Liver (tissue), 3 donors: Measurements from ENCODE around the gene PDE4D.
A peak's percentile ranks its signal among the peaks of the same experiment; 100 is the strongest.

ENCODE experiments used
- EGR1 ChIP-seq, 2 donors: IDR thresholded peaks; 2 replicates each; pipeline ENCODE4 v1.6.1; 2016 to 2018; ENCODE audit warnings: antibody characterized with exemption in 2 of 2, low read depth in 2 of 2
- FOXA2 ChIP-seq: IDR thresholded peaks from 2 replicates; pipeline ENCODE4 v1.6.1; 2016; ENCODE audit warnings: antibody characterized with exemption
- HNF4G ChIP-seq: IDR thresholded peaks from 2 replicates; pipeline ENCODE4 v1.6.1; 2016; ENCODE audit warnings: antibody characterized with exemption
- JUND ChIP-seq, 2 donors: IDR thresholded peaks; 2 replicates each; pipeline ENCODE4 v1.6.1; 2016; ENCODE audit warnings: antibody characterized with exemption in 2 of 2
- NR2F2 ChIP-seq: IDR thresholded peaks from 2 replicates; pipeline ENCODE4 v1.6.1; 2016; ENCODE audit warnings: antibody characterized with exemption
- RAD21 ChIP-seq, 2 donors: IDR thresholded peaks; 2 replicates each; pipeline ENCODE4 v1.6.1; 2016; ENCODE audit warnings: antibody characterized with exemption in 2 of 2, mild to moderate bottlenecking in 2 of 2
- SP1 ChIP-seq: IDR thresholded peaks from 2 replicates; pipeline ENCODE4 v1.6.1; 2018; ENCODE audit warnings: antibody characterized with exemption, mild to moderate bottlenecking
- TAF1 ChIP-seq: conservative IDR thresholded peaks from 2 replicates; pipeline ENCODE4 v1.6.1; 2016; ENCODE audit warnings: antibody characterized with exemption, mild to moderate bottlenecking
- YY1 ChIP-seq: IDR thresholded peaks from 2 replicates; pipeline ENCODE4 v1.6.1; 2016; ENCODE audit warnings: antibody characterized with exemption, mild to moderate bottlenecking
- TF ChIP-seq, protein P1 (sequence below): fragments of 150-350 bp; IDR thresholded peaks from 2 replicates; pipeline ENCODE4 v1.5.1; 2017; ENCODE audit warnings: improper control_type of control experiment, low read depth, low read length; ENCODE audit not compliant: missing input control
- TF ChIP-seq, protein P2 (sequence below): IDR thresholded peaks from 2 replicates; pipeline ENCODE4 v1.6.1; 2016; ENCODE audit warnings: antibody characterized with exemption, mild to moderate bottlenecking
- TF ChIP-seq, protein P3 (sequence below): IDR thresholded peaks from 2 replicates; pipeline ENCODE4 v1.6.1; 2016; ENCODE audit warnings: antibody characterized with exemption
- TF ChIP-seq, protein P4 (sequence below): IDR thresholded peaks from 2 replicates; pipeline ENCODE4 v1.6.1; 2016; ENCODE audit warnings: antibody characterized with exemption
- TF ChIP-seq, protein P5 (sequence below): IDR thresholded peaks from 2 replicates; pipeline ENCODE4 v1.6.1; 2016; ENCODE audit warnings: antibody characterized with exemption
- donor health status: healthy.
- donor health status: healthy.

DNA sequence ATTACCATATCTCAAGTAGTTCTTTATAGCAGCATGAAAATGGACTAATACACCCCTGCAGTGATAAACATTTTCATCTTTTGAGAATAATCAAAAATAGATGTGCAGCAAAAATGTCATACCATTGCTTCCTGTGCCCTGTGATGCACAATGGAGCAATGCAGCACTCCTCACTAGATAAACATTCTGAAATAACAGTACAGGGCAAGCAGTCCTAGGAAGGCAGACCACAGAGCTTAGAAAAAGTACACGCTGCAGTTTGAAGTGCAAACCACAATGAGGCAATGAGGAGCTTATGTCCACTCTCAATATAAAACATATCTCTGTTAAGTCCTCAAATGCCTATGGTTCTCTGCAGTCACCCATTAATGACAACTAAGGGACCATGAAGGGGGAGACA lies 367.6 kb downstream of the PDE4D start:
- TF ChIP-seq, protein P1, sequence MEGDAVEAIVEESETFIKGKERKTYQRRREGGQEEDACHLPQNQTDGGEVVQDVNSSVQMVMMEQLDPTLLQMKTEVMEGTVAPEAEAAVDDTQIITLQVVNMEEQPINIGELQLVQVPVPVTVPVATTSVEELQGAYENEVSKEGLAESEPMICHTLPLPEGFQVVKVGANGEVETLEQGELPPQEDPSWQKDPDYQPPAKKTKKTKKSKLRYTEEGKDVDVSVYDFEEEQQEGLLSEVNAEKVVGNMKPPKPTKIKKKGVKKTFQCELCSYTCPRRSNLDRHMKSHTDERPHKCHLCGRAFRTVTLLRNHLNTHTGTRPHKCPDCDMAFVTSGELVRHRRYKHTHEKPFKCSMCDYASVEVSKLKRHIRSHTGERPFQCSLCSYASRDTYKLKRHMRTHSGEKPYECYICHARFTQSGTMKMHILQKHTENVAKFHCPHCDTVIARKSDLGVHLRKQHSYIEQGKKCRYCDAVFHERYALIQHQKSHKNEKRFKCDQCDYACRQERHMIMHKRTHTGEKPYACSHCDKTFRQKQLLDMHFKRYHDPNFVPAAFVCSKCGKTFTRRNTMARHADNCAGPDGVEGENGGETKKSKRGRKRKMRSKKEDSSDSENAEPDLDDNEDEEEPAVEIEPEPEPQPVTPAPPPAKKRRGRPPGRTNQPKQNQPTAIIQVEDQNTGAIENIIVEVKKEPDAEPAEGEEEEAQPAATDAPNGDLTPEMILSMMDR: no peak
- TF ChIP-seq FOXA2 (no peak), JUND (IDR thresholded peaks at IDR 0.05) (no peak), SP1 (no peak), RAD21 (IDR thresholded peaks at IDR 0.05) (peak in 1 of 2 donors; percentile 11), NR2F2 (no peak), YY1 (no peak), TAF1 (no peak), HNF4G (no peak), EGR1 (IDR thresholded peaks at IDR 0.05; ENCODE audit: low read depth in 2 of 2) (no peak)
- TF ChIP-seq, protein P2, sequence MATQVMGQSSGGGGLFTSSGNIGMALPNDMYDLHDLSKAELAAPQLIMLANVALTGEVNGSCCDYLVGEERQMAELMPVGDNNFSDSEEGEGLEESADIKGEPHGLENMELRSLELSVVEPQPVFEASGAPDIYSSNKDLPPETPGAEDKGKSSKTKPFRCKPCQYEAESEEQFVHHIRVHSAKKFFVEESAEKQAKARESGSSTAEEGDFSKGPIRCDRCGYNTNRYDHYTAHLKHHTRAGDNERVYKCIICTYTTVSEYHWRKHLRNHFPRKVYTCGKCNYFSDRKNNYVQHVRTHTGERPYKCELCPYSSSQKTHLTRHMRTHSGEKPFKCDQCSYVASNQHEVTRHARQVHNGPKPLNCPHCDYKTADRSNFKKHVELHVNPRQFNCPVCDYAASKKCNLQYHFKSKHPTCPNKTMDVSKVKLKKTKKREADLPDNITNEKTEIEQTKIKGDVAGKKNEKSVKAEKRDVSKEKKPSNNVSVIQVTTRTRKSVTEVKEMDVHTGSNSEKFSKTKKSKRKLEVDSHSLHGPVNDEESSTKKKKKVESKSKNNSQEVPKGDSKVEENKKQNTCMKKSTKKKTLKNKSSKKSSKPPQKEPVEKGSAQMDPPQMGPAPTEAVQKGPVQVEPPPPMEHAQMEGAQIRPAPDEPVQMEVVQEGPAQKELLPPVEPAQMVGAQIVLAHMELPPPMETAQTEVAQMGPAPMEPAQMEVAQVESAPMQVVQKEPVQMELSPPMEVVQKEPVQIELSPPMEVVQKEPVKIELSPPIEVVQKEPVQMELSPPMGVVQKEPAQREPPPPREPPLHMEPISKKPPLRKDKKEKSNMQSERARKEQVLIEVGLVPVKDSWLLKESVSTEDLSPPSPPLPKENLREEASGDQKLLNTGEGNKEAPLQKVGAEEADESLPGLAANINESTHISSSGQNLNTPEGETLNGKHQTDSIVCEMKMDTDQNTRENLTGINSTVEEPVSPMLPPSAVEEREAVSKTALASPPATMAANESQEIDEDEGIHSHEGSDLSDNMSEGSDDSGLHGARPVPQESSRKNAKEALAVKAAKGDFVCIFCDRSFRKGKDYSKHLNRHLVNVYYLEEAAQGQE: no peak
- TF ChIP-seq, protein P3, sequence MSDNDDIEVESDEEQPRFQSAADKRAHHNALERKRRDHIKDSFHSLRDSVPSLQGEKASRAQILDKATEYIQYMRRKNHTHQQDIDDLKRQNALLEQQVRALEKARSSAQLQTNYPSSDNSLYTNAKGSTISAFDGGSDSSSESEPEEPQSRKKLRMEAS: no peak
- TF ChIP-seq, protein P4, sequence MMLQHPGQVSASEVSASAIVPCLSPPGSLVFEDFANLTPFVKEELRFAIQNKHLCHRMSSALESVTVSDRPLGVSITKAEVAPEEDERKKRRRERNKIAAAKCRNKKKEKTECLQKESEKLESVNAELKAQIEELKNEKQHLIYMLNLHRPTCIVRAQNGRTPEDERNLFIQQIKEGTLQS: no peak
- TF ChIP-seq, protein P5, sequence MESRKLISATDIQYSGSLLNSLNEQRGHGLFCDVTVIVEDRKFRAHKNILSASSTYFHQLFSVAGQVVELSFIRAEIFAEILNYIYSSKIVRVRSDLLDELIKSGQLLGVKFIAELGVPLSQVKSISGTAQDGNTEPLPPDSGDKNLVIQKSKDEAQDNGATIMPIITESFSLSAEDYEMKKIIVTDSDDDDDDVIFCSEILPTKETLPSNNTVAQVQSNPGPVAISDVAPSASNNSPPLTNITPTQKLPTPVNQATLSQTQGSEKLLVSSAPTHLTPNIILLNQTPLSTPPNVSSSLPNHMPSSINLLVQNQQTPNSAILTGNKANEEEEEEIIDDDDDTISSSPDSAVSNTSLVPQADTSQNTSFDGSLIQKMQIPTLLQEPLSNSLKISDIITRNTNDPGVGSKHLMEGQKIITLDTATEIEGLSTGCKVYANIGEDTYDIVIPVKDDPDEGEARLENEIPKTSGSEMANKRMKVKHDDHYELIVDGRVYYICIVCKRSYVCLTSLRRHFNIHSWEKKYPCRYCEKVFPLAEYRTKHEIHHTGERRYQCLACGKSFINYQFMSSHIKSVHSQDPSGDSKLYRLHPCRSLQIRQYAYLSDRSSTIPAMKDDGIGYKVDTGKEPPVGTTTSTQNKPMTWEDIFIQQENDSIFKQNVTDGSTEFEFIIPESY: no peak
